ENCODE data around the gene TRIM75. TPM values are rescaled to one million over a fixed set of nuclear protein-coding genes. Genes with fewer than 3 reads are reported as not detected.
"Not testable (repeated sequence)": the region's sequence is repeated elsewhere in the genome, so short reads cannot be mapped to it uniquely, and the experiment has no call there.

Gene TRIM75
- polyA plus RNA-seq, 1 experiment, result not detected

GRCh38 chr4:165058666-165059065, 5.0 kb downstream of the TRIM75 start:
- POLR2A ChIA-PET, result no interaction called here
- no peaks in the 10 kb centered on the region for H3K27me3 ChIP-seq (ENCODE audit: control insufficient read depth, insufficient read depth, low read length)
- H3K4me3 ChIP-seq (ENCODE audit: low read depth, low read length), result no peak overlapping the region
- no peak for DNase-seq (ENCODE audit: low read depth)
- TF ChIP-seq CTCF (IDR thresholded peaks at IDR 0.05; ENCODE audit: insufficient read depth, low read depth, low read length), result no peak
- CTCF ChIA-PET, result no interaction called here
- no peaks in the 10 kb centered on the region for H3K36me3 ChIP-seq (ENCODE audit: control insufficient read depth, insufficient read depth, low read length)

- no peak for TF ChIP-seq CTCF (IDR thresholded peaks at IDR 0.05; ENCODE audit: insufficient read depth, low read depth, low read length)
- DNase-seq (ENCODE audit: low read depth), result no peak
- no peaks in the 10 kb centered on the region for H3K36me3 ChIP-seq (ENCODE audit: control insufficient read depth, insufficient read depth, low read length)
- CTCF ChIA-PET, result no interaction called here
- POLR2A ChIA-PET, result no interaction called here
- H3K4me3 ChIP-seq (ENCODE audit: low read depth, low read length), result no peak overlapping the region
- H3K27me3 ChIP-seq (ENCODE audit: control insufficient read depth, insufficient read depth, low read length), result no peaks in the 10 kb centered on the region
Observed at GRCh38 chr4:165059386-165059785, 5.7 kb downstream of the TRIM75 start.

GRCh38 chr4:165060938-165061337, 7.3 kb downstream of the TRIM75 start:
- H3K27me3 ChIP-seq (ENCODE audit: control insufficient read depth, insufficient read depth, low read length), result no peaks in the 10 kb centered on the region
- POLR2A ChIA-PET, result no interaction called here
- CTCF ChIA-PET, result no interaction called here
- peak; percentile 30; the same call in 1 of the 2 replicates for TF ChIP-seq CTCF (IDR thresholded peaks at IDR 0.05; ENCODE audit: insufficient read depth, low read depth, low read length)
- no peak overlapping the region for H3K4me3 ChIP-seq (ENCODE audit: low read depth, low read length)
- no peak for DNase-seq (ENCODE audit: low read depth)
- H3K36me3 ChIP-seq (ENCODE audit: control insufficient read depth, insufficient read depth, low read length), result no peaks in the 10 kb centered on the region

- ChIA-PET CTCF (no interaction called here), POLR2A (no interaction called here)
- DNase-seq (ENCODE audit: low read depth), result no peak
- Histone ChIP-seq H3K36me3 (ENCODE audit: control insufficient read depth, insufficient read depth, low read length) (no peaks in the 10 kb centered on the region), H3K4me3 (ENCODE audit: low read depth, low read length) (no peak overlapping the region), H3K27me3 (ENCODE audit: control insufficient read depth, insufficient read depth, low read length) (no peaks in the 10 kb centered on the region)
- no peak for TF ChIP-seq CTCF (IDR thresholded peaks at IDR 0.05; ENCODE audit: insufficient read depth, low read depth, low read length)
Observed at GRCh38 chr4:165070560-165070959, 16.9 kb downstream of the TRIM75 start.

GRCh38 chr4:165073346-165073745, 19.7 kb downstream of the TRIM75 start:
- H3K27me3 ChIP-seq (ENCODE audit: control insufficient read depth, insufficient read depth, low read length); H3K36me3 ChIP-seq (ENCODE audit: control insufficient read depth, insufficient read depth, low read length); H3K4me3 ChIP-seq (ENCODE audit: low read depth, low read length); DNase-seq (ENCODE audit: low read depth); CTCF ChIA-PET; POLR2A ChIA-PET: not testable (repeated sequence)

- no peak for DNase-seq (ENCODE audit: low read depth)
- Histone ChIP-seq H3K27me3 (ENCODE audit: control insufficient read depth, insufficient read depth, low read length) (no peaks in the 10 kb centered on the region), H3K4me3 (ENCODE audit: low read depth, low read length) (no peak overlapping the region), H3K36me3 (ENCODE audit: control insufficient read depth, insufficient read depth, low read length) (no peaks in the 10 kb centered on the region)
- ChIA-PET CTCF (interaction anchor here (0.7 to 1.4 kb wide), 3 partner anchors 11 to 35 kb away, joined by 3 read pairs; partner anchors contain the start of gene TMEM192), POLR2A (no interaction called here)
- TF ChIP-seq CTCF (IDR thresholded peaks at IDR 0.05; ENCODE audit: insufficient read depth, low read depth, low read length), result no peak
Observed at GRCh38 chr4:165077034-165077578, 23.4 kb downstream of the TRIM75 start.
